AG04450 (cell line): ENCODE results near the gene EEF1AKMT1. TPM values are rescaled to one million over a fixed set of nuclear protein-coding genes. Genes with fewer than 3 reads are reported as not detected.

Experiments used
- CTCF ChIA-PET: fragments of 300-600, 350-600 bp; formaldehyde crosslinking; extraction: SDS; loops from one replicate; lab custom pipeline; 2022; ENCODE audit warnings: antibody characterized with exemption, inconsistent platforms; lab: Charles Lee
- POLR2A ChIA-PET: fragments of 350-600 bp; formaldehyde crosslinking; extraction: SDS; loops from one replicate; lab custom pipeline; 2021; ENCODE audit warnings: antibody characterized with exemption, inconsistent platforms; lab: Yijun Ruan, JAX
- DNase-seq: peaks from one replicate; pipeline ENCODE4 v3.0.0-alpha.2; 2011; ENCODE audit warnings: low read depth, low spot score
- H3K27ac ChIP-seq: one replicate; pipeline ENCODE4 v1.5.1; 2012; ENCODE audit warnings: low read depth, low read length, control low read depth
- H3K27me3 ChIP-seq: one replicate; pipeline ENCODE4 v1.6.0; 2012; ENCODE audit warnings: low read length; ENCODE audit not compliant: control insufficient read depth, insufficient read depth
- H3K4me3 ChIP-seq: 2 replicates; pipeline ENCODE4 v1.5.1; 2011; ENCODE audit warnings: mild to moderate bottlenecking, low read depth, low read length, control low read depth
- H3K9me3 ChIP-seq: 2 replicates; pipeline ENCODE4 v1.5.1; 2012; ENCODE audit warnings: low read length; ENCODE audit not compliant: control insufficient read depth, insufficient read depth
- CTCF ChIP-seq: IDR thresholded peaks from 2 replicates; pipeline ENCODE4 v1.5.1; 2011; ENCODE audit warnings: low read depth, low read length, control low read depth, inconsistent platforms
- polyA plus RNA-seq: library from polyadenylated mRNA; depleted of rRNA; stranded (reverse); fragments of >200 nt; gene quantifications from 2 replicates; pipeline ENCODE4 v1.2.3, GENCODE V29; 2011

Gene EEF1AKMT1
- polyA plus RNA-seq, 1 experiment: 19.5 TPM

GRCh38 chr13:20728579-20729311, 45.0 kb downstream of the EEF1AKMT1 start:
- DNase-seq: no peak
- Histone ChIP-seq H3K4me3 (no peak overlapping the region), H3K27me3 (no peaks in the 10 kb centered on the region), H3K27ac (no peak overlapping the region), H3K9me3 (peaks cover 3% of the 10 kb centered on the region; the same call in 1 of the 2 replicates)
- POLR2A ChIA-PET: no interaction called here
- CTCF ChIA-PET: interaction anchor here (0.5 to 1.0 kb wide), 2 partner anchors 103 to 534 kb away, joined by 3 to 4 read pairs; no protein-coding TSS in a partner anchor
- TF ChIP-seq CTCF: no peak

- Histone ChIP-seq H3K4me3 (no peak overlapping the region), H3K27ac (no peak overlapping the region), H3K27me3 (no peaks in the 10 kb centered on the region), H3K9me3 (peaks cover 3% of the 10 kb centered on the region; the same call in 1 of the 2 replicates)
- TF ChIP-seq CTCF: no peak
- no peak for DNase-seq
- ChIA-PET POLR2A (no interaction called here), CTCF (no interaction called here)
Observed at GRCh38 chr13:20727856-20728255, 45.9 kb downstream of the EEF1AKMT1 start.

GRCh38 chr13:20721454-20722357, 52.1 kb downstream of the EEF1AKMT1 start:
- POLR2A ChIA-PET: interaction anchor here (0.6 kb wide), 1 partner anchor 882 kb away, joined by 3 read pairs; no protein-coding TSS in a partner anchor
- CTCF ChIA-PET: interaction anchor here (0.5 to 2.6 kb wide), 6 partner anchors 9 to 640 kb away, joined by 4 to 12 read pairs (median 7); partner anchors contain the start of gene IL17D
- no peak for TF ChIP-seq CTCF
- peak overlapping the region; percentile 45 for H3K4me3 ChIP-seq
- no peak overlapping the region for H3K27ac ChIP-seq
- peaks cover 6% of the 10 kb centered on the region for H3K27me3 ChIP-seq
- peak; percentile 24 for DNase-seq
- no peaks in the 10 kb centered on the region; the same call in 1 of the 2 replicates for H3K9me3 ChIP-seq

- no peak for DNase-seq
- Histone ChIP-seq H3K4me3 (no peak overlapping the region), H3K27me3 (peaks cover 8% of the 10 kb centered on the region), H3K9me3 (no peaks in the 10 kb centered on the region; the same call in 1 of the 2 replicates), H3K27ac (no peak overlapping the region)
- no peak for TF ChIP-seq CTCF
- POLR2A ChIA-PET: no interaction called here
- CTCF ChIA-PET: interaction anchor here (0.5 to 2.3 kb wide), 2 partner anchors 14 to 108 kb away, joined by 8 to 10 read pairs; no protein-coding TSS in a partner anchor
Observed at GRCh38 chr13:20721058-20721453, 52.7 kb downstream of the EEF1AKMT1 start.
